SKM-1 (cell line): ENCODE results near the gene PAX2.

Experiments
- DNase-seq: peaks from one replicate; lab custom pipeline; 2025; ENCODE audit not compliant: unreplicated experiment; lab: John Stamatoyannopoulos, UW

Gene PAX2

DNA sequence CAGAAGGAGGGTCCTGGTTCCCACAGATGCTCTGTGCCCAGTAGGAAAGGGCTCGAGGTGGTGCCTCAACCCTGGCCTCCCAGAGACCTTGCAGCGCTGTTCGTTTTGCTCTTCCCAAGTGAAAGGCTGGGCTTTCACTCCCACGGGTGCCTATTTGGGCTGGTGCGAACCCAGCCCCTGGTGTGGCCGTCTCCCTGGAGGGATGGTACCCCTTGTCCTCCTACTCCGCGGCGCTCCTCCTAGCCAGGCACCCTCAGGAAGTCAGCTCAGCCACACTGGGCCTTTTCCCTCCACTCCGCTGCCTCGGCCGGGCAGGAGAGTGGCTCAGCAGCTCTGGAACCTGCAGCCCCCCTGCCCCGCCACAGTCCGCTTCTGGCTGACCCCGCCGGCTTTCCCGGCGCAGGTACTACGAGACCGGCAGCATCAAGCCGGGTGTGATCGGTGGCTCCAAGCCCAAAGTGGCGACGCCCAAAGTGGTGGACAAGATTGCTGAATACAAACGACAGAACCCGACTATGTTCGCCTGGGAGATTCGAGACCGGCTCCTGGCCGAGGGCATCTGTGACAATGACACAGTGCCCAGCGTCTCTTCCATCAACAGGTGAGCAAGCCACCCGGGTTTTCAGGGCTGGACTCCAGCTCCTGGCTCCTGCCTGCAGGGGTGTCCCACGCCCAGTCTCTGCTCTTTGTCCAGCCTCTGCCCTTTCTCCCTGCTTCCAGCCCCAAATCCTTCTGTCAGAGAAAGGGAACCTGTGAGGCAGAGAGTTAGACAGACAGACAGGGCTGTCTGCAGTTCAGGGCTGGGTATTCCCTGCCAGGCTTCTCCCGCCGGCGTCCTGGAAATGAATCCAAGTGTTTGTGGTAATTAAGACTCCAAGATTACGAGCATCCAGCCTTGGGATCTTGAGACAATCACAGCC is 5.2 kb downstream of the PAX2 start:
- no peak for DNase-seq

DNA sequence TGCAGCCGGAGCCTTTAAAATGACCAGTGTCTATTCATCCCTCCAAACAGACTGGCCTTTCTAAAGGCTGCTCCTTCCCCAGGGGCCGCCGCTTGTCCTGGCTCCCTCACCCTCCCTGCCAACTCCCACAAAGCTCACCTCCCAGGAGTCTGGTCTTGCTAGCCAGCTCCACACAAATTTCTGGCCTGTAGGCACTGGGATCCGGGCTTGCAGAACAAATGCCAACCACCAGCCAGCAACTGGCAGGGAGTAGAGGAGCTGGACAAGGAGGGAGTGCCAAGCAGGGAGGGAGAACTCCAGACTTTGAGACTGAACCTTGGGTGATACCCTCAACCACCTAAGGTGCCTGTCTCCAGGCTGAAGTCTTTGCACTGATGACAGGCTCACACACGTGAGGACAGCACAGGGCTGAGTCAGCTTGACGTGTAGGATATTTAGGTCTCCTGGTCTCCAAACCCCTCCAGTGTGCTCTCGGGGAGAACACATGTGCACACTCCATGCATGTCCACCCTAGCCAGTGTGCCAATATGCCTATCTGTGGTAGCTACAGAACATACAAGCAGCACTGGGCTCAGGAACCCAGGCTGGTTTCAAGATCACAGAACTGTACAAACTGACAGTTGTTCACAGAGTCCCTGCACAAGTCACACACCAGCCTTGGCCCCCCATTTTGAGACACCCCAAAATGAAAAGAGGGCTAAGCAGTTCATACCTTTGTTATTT is 6.0 kb downstream of the PAX2 start:
- DNase-seq = no peak

DNA sequence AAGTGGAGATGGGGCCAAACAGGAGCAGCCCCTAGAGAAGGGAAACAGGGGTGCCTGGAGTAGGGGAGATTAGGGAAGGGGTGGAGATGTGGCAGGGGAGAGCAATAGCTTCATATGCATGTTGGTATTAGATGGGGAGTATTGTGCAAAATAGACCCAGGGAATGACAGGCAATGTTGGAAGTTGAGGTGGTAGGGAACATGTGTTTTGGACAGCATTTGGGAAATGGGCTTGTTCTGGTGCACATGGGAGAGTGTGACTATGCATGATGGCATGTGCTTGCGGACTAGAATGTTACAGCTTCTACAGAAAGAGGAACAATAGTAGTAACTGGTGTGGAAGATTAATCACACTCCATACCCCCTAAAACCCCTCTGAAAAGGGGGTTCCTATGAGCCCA is 10.4 kb downstream of the PAX2 start:
- no peak for DNase-seq

DNA sequence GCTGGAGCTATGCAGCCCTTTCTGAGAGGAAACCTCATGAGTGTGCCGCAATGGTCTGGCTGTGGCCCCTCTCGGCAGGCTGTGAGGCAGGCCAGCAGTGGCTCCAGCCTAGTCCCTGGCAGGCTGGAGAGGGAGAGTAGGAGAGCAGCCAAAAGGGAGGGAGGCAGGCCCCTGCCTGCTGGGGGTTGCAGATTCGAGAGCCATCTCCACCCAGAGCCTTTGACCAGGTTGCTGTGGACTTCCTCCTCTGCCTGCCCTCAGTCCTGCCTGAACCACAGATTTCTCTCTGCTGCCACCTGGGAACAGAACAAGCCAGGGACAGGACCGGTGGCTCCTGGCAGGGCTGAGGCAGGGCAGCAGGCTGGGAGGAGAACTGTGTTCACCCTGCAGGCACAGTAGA is 13.9 kb downstream of the PAX2 start:
- no peak for DNase-seq

DNA sequence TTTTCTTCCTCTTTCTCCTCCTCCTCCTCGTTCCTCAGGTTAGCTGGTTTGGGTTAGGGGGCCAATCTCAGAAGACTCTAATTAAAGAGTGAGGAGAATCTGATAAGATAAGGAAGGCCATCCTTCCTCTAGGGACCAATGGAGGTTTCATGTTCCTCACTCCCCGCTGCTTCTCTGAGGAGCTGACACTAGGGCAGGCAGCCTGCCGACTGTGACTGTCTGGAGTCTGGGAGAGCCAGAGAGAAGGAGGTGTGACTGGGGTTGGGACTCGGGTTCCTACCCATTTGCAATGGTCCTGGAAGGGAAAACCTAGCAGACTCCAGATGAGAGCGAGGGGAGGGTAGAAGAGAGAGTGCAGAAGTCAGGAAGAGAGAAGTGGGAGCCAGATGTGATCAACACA is 15.3 kb downstream of the PAX2 start:
- no peak for DNase-seq

DNA sequence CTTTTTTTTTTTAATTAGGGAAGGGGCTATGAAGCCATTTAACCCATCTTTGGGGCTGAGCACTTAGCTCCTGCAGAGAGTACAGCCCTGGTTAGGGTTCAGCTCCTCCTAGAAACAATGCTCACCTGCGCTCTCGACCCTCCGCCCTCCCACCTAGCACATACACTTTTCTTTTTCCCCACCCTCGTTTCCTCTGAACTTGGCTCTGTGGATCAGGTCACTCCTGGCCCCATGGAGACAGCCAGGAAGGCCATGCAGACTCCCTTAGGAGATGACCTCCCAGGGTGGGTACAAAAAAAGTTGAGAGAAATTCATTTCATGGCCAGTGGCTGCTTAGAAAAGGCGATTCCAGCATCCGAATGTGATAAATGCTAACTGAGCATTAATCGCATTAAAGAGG is 15.8 kb downstream of the PAX2 start:
- no peak for DNase-seq

DNA sequence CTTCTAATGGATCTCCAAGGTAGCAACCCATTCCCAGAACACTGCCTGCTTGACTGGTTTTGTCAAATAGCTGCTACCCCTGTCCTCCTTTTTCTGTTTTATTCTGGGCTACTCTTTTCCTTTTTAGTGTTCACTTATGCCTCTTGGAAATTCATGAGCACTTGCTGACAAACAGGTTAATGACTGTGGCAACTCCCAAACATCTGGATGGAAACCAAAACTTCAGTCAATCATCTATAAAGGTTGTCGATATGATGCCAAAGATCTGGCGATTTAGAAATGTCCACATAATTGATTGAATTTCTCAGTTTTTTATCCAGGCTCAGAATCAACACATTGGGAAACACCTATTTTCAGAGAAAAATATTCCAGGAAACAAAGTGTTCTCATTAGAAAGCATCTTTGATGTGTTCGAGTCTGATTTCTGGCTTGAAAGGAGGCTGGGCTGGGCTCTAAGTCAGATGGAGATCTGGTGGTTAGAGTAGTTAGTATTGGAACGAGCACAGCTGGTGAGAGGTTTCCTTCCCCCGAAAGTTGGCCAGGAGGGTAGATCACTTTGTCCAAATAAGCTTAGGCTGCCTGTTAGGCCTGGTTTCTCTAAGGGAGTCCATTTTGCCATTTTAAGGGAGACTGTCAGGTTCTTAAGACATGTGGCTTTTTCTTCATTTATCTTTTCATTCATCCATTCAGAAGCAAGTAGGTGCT is 17.8 kb downstream of the PAX2 start:
- DNase-seq = no peak

DNA sequence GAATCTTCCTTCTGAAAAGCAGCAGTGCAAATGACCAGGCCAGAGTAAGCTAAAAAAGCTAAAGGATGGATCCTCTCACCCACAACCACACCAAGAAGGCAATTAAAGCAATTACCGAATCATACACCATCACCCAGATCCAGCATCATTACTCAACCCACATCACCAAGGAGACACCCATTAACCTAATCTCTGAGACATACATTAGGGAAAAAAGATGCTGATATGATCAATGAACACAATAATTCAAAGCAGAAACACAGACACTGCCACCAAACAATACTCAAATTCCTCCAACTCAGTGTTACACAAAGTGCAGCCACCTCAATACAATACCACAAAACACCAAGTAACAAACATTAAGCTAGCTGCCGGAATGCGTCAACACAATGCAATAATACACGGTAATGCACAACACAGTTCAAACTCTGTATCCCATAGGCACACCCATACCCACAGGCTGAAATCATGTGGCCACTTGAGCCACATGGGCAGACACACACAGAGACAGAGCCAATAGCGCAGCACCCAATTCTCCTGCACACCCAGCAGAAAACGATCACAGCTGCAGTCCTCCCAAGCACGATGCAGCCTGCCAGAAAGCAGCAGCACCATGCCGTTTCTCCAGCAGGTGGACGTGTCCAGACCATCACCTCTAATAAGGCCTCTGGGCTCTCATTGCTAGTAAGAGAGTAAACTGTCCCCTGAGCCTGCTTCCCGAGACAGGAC is 21.5 kb downstream of the PAX2 start:
- DNase-seq = no peak

DNA sequence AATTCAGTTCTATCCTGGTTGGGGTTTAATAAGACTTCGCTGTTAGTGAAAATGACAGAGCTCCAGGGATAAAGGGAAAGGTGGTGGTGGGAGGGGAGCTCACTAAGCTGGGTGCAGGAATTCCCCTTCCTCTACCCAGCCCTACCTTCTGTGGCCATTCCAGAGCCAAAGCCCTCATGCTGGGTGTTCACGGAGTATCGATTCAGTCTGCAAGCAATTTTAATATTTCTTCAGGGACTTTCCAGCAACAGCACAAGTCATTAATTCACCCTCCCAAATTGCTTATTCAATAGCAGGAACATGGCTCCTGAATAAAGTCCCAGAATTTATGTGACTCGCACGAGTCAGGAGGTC is 22.0 kb downstream of the PAX2 start:
- no peak for DNase-seq

DNA sequence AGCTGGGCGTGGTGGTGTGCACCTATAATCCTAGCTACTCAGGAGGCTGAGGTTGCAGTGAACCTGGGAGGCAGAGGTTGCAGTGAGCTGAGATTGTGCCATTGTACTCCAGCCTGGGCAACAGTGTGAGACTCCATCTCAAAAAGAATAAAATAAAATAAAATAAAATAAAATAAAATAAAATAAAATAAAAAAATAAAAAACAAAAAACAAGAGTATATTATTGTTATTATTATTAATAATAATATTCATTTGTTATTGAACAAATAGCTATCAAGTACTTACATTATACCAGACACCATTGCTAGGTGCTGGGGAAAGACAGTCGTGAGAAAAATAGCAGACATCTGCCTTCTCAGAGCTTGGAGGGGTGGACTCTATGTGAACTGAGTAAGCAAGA is 24.1 kb downstream of the PAX2 start:
- DNase-seq = no peak

DNA sequence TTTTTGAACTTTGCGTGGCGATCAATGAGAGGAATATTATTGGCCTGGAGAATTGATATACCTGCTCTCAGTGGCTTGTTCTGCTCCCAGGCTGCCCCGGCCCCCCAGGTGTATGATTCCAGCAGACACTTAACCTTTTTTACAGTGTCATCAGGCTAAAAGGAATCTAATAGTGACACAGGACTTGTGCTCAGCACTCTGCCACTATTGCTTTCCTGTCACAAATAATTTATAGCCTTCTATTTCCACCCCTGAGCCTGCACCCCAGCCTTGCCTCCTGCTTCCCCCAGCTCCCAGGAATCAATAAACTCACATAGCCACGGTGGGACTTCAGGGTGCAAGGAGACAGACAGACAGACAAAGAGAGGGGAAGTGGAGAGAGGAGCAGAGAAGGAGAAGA is 28.3 kb downstream of the PAX2 start:
- DNase-seq = no peak

DNA sequence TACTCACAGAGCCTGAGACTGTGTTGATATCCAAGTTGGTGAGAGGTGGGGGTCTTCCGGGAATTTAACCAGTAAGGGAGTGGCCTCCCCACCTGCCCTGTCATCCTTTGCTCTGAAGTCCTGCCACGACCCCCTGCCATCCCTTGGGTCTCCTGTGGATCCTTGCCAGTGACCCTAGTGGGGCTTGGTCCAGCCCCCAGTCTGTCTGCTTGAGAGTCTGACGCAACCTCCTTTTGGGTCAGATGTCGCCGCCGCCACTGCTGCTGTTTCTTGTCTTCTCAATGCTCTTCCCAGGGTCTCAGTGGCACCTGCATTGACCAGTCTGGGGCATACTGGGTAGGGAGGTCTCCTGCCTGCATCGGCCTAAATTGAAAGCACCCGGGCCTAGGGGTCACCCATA is 28.8 kb downstream of the PAX2 start:
- no peak for DNase-seq

DNA sequence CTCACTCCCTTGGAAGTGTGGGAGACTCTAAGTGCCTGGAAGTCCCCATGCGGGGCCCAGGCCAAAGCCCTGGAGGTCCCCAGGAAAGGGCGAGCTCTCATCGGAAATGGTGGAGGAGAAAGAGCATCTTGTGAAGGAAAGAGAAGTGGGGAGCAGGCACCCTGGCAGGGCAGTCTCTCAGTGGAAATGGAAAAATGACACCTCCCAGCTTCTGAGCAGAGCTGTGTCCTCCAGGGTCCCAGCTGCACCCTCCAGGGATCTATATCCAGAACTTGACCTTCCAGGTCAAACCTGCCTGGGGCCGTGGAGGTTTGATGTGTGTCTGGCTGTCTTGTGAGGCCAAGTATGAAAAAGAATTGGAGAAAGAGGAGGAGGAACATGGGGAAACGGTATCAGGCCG is 29.5 kb downstream of the PAX2 start:
- no peak for DNase-seq

DNA sequence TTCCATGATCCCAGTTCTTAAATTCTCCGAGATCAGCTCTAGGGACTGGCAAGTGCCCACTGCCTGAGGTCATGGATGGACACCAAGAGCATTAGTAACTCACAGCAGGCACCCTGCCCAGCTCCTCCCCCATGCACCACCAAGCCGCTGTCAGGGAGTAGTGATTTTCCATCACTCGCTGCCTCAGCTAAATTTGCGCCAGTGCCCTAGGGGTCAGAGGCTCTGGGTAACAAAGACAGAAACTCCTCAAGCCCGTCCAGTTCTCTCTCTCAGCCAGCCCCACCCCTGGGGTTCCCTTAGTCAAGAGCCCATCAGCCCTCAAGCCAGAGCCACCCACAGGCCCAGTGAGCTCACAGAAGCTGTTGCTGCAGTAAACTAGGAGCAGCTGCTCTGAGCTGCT is 30.0 kb downstream of the PAX2 start:
- DNase-seq = no peak

DNA sequence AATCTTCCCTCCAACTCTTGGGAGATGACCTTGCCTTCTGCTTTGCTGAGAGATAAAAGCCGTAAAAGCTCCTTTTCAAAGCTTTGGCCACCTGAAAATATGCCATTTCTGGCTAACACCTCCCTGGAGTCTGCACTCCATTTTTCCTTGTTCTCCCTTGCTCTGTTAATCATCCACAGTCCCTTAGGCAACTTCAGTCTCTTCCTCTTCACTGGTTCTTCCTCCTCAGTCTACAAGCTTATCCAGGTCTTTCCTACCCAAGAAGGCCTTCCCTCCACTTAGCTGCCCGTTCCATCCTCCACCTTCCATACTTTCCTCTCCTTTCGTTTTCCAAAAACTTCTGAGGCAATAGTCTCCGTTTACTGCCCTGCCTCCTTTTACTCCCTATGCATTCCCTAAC is 30.5 kb downstream of the PAX2 start:
- no peak for DNase-seq

DNA sequence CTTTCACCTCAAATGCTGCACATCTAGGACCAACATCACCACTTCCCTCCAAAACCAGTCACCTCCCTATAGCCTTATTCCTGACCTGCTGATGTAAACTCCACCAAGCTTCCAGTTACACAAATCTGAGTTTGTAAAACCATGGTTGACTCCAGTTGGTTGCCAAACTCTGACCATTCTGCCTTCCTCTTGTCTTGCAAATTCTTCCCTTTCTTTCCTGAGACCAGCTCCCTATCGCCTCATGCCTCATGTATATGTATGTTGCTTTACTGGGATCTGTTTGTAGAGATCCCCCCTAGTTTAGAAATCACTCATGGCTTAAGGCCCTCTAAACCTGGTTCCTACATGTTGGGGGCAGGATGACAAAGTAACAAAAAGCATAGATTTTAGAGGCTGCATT is 31.3 kb downstream of the PAX2 start:
- DNase-seq = no peak

DNA sequence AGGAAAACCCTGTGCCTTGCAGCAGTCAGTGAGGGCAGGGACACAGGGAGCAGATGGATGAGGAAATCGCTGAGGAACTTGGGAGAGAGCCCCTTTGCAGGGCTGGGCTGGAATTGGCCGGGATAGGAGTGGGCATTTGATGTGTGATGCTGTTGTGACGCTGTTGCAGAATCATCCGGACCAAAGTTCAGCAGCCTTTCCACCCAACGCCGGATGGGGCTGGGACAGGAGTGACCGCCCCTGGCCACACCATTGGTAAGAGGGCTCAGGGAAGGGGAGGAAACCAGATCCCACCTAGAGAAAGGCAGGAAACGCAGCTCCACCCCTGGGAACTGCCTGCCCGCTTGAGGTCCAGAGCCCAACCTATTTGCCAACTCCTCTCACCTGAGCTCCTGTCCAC is 33.9 kb downstream of the PAX2 start:
- no peak for DNase-seq

DNA sequence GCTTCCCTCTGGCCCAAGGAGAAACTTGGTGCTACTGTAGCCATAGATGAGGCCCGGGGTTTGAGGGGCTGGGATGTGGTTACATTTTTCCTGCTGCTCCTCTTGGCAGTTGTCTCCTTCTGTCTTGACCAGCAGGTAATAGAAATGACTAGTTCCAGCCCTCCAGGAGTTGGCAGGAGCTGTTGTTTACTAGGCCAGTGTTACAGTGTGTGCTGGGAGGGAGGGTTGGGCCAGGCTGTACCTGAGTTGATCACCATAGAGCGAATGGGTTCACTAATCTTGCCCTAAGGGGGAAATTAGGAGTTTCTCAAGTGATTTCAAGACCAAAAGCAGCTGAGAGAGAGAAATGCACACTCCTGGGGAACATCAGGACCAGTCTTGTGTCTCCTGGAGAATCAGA is 34.9 kb downstream of the PAX2 start:
- DNase-seq = no peak

DNA sequence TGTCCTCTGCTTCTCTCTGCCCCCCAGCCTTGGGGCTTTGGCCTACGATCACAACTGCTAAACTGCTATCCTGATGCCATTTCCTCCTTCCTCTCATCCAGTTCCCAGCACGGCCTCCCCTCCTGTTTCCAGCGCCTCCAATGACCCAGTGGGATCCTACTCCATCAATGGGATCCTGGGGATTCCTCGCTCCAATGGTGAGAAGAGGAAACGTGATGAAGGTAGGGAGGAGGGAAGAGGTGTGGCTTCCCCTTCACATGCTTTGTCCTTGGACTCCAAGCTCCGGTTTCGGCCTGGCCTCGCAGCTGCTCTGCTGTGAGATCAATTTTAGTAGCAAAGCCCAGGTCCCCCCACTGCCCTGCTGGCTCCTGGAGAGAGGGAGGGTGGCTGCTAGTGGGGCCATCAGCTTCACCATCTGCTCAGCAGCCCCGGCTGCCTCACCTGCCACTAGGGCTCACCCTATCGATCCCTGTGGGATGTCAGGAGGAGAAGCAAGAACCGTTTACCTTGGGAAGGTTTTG is 35.8 kb downstream of the PAX2 start:
- no peak for DNase-seq

DNA sequence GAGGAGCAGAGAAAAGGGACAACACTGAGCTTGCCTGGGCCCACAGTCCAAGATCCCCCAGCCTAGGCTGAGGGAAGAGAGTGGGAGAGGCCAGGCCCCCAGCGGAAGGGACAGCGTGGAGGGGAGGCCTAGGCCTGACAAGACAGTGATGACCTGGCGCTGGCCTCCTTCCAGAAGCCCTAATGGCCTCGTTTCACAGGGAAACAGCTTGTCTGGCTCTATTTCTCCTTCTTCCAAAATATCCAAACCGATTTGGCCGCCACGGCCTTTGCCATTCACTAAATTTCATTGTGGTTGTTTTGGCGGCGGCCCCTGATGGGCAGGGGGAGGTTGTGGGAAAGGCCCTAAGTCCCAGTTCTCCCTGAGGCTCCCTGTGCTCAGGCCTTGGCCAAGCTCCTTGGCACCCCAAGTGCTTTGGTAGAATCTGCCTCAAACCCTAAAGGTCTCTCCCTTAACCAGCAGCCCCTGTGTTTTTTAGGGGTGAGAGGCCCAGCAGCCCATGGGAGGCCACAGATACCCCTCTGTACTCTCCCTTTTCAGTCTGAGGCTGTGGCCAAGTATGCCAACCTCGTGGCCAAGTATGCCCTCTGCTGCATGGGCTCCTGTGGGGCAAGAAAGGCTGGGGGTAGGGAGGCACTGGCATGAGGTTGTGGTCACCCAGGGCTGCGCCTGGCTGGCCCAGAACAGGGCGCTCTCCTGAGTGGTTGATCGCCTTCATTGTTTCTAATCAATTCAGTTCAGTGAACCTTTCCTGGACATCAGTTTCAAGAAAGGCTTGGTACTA is 37.3 kb downstream of the PAX2 start:
- no peak for DNase-seq
